EL (cell line): Measurements from ENCODE around the gene FAM135A.
"Not testable (repeated sequence)": the region's sequence is repeated elsewhere in the genome, so short reads cannot be mapped to it uniquely, and the experiment has no call there.

Experiments used
- DNase-seq: peaks from one replicate; pipeline ENCODE4 v3.0.0-alpha.2; 2016

The FAM135A gene

GRCh38 chr6:70396796-70397729, 16.2 kb upstream of the FAM135A start:
- no peak for DNase-seq

GRCh38 chr6:70398783-70399728, 14.3 kb upstream of the FAM135A start:
- peak; percentile 45 for DNase-seq

GRCh38 chr6:70404658-70405057, 8.7 kb upstream of the FAM135A start:
- no peak for DNase-seq

GRCh38 chr6:70409216-70409615, 4.1 kb upstream of the FAM135A start:
- no peak for DNase-seq

- no peak for DNase-seq
Measured at GRCh38 chr6:70411542-70412251, 1.6 kb upstream of the FAM135A start.

GRCh38 chr6:70412252-70413113, 825 bp upstream of the FAM135A start:
- DNase-seq = no peak

- DNase-seq = peak; percentile 26
Measured at GRCh38 chr6:70413992-70414494, 735 bp downstream of the FAM135A start.

- DNase-seq = no peak
Measured at GRCh38 chr6:70414813-70415212, 1.5 kb downstream of the FAM135A start.

- no peak for DNase-seq
Measured at GRCh38 chr6:70415247-70415646, 1.9 kb downstream of the FAM135A start.

GRCh38 chr6:70415660-70416059, 2.4 kb downstream of the FAM135A start:
- no peak for DNase-seq

- no peak for DNase-seq
Measured at GRCh38 chr6:70421509-70421908, 8.2 kb downstream of the FAM135A start.

GRCh38 chr6:70423189-70424134, 10.2 kb downstream of the FAM135A start:
- no peak for DNase-seq

- DNase-seq = no peak
Measured at GRCh38 chr6:70424291-70424690, 11.0 kb downstream of the FAM135A start.

GRCh38 chr6:70436320-70436719, 23.0 kb downstream of the FAM135A start:
- DNase-seq = no peak

- DNase-seq = no peak
Measured at GRCh38 chr6:70445001-70445400, 31.7 kb downstream of the FAM135A start.

- DNase-seq = not testable (repeated sequence)
Measured at GRCh38 chr6:70447343-70448070, 34.2 kb downstream of the FAM135A start.

- peak; percentile 19 for DNase-seq
Measured at GRCh38 chr6:70453899-70454298, 40.6 kb downstream of the FAM135A start.

GRCh38 chr6:70456735-70457134, 43.4 kb downstream of the FAM135A start:
- DNase-seq = no peak

GRCh38 chr6:70459235-70459634, 45.9 kb downstream of the FAM135A start:
- DNase-seq = no peak

GRCh38 chr6:70459699-70460098, 46.4 kb downstream of the FAM135A start:
- not testable (repeated sequence) for DNase-seq
